Measurements from ENCODE around the gene ZNF423. TPM values are rescaled to one million over a fixed set of nuclear protein-coding genes. Genes with fewer than 3 reads are reported as not detected.

Gene ZNF423
- total RNA-seq, 3 donors from 2014 or later (not counting 1 experiment from before 2014, with no cell fraction given), result not detected

DNA sequence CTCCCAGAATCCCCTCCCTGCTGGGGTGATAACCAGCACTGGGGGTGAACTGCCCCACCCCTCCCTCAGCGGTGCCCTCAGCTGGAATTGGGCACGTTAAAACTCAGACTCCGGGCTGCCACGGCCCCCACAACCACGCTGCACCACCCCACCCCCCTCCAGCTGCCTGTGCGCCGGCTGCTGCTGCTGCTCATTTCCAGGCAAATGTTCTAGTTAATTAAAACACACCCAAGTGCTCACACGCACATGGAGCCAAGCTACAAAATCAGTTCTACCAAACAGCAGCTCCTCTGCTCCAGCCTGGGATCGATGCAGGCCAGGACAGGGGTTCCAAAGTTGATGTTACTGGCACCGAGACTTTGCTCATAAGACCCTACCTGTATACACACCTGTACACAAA lies 180.5 kb downstream of the ZNF423 start:
- H3K27me3 ChIP-seq (ENCODE audit: control insufficient read depth, insufficient read depth, low read length), result no peaks in the 10 kb centered on the region
- no peak overlapping the region for H3K27ac Mint-ChIP-seq
- 77% methylated on average over 10 of the region's 10 CpGs for WGBS (ENCODE audit: insufficient coverage)
- H3K27ac ChIP-seq (ENCODE audit: low read length), result no peak overlapping the region
- no peaks in the 10 kb centered on the region for H3K27me3 Mint-ChIP-seq (ENCODE audit: low read depth in 2 of 2)
- H3K9me3 Mint-ChIP-seq, result no peaks in the 10 kb centered on the region
- no peak for DNase-seq
- TF ChIP-seq, protein P1, sequence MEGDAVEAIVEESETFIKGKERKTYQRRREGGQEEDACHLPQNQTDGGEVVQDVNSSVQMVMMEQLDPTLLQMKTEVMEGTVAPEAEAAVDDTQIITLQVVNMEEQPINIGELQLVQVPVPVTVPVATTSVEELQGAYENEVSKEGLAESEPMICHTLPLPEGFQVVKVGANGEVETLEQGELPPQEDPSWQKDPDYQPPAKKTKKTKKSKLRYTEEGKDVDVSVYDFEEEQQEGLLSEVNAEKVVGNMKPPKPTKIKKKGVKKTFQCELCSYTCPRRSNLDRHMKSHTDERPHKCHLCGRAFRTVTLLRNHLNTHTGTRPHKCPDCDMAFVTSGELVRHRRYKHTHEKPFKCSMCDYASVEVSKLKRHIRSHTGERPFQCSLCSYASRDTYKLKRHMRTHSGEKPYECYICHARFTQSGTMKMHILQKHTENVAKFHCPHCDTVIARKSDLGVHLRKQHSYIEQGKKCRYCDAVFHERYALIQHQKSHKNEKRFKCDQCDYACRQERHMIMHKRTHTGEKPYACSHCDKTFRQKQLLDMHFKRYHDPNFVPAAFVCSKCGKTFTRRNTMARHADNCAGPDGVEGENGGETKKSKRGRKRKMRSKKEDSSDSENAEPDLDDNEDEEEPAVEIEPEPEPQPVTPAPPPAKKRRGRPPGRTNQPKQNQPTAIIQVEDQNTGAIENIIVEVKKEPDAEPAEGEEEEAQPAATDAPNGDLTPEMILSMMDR (IDR thresholded peaks at IDR 0.05), result no peak
- H3K4me3 ChIP-seq (ENCODE audit: low read length), result no peak overlapping the region
- no peaks in the 10 kb centered on the region for H3K4me1 ChIP-seq (ENCODE audit: control insufficient read depth, insufficient read depth, low read length)
- no peaks in the 10 kb centered on the region for H3K4me1 Mint-ChIP-seq
- no peak for ATAC-seq
- H3K36me3 Mint-ChIP-seq, result no peaks in the 10 kb centered on the region
- no peaks in the 10 kb centered on the region for H3K9me3 ChIP-seq (ENCODE audit: control insufficient read depth, insufficient read depth, low read length)
- intact Hi-C loops (cut with micrococcal nuclease), result no loop called here
- H3K36me3 ChIP-seq (ENCODE audit: control insufficient read depth, insufficient read depth, low read length), result no peaks in the 10 kb centered on the region
- H3K4me3 Mint-ChIP-seq, result no peak overlapping the region

DNA sequence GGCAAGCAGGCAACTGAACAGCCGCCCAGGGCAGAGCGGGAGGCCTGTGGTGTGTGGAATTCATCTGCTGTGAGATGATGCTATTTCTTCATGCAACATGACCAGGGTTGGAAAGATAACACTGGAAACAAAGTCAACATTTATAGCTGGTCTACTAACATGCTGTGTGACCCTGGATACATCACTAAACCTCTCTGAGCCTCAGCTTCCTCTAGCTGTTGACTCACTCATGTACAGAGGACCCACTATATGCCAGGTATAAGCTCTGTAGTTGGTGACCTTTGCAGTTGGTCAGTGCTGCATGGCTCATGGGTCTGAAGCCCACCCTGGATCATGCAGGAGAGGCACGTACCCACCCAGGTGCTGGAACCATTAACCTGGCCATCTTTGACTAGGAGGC lies 180.9 kb downstream of the ZNF423 start:
- DNase-seq (no peak), ATAC-seq (no peak)
- H3K27ac Mint-ChIP-seq, result no peak overlapping the region
- Histone ChIP-seq H3K4me3 (ENCODE audit: low read length) (no peak overlapping the region), H3K9me3 (ENCODE audit: control insufficient read depth, insufficient read depth, low read length) (no peaks in the 10 kb centered on the region), H3K27me3 (ENCODE audit: control insufficient read depth, insufficient read depth, low read length) (no peaks in the 10 kb centered on the region), H3K36me3 (ENCODE audit: control insufficient read depth, insufficient read depth, low read length) (no peaks in the 10 kb centered on the region), H3K4me1 (ENCODE audit: control insufficient read depth, insufficient read depth, low read length) (no peaks in the 10 kb centered on the region), H3K27ac (ENCODE audit: low read length) (no peak overlapping the region)
- intact Hi-C loops (cut with micrococcal nuclease), result no loop called here
- no peaks in the 10 kb centered on the region for H3K36me3 Mint-ChIP-seq
- no peaks in the 10 kb centered on the region for H3K27me3 Mint-ChIP-seq (ENCODE audit: low read depth in 2 of 2)
- TF ChIP-seq, protein P1 (IDR thresholded peaks at IDR 0.05), result no peak
- no peaks in the 10 kb centered on the region for H3K9me3 Mint-ChIP-seq
- no peaks in the 10 kb centered on the region for H3K4me1 Mint-ChIP-seq
- no peak overlapping the region for H3K4me3 Mint-ChIP-seq
- 80% methylated on average over 3 of the region's 3 CpGs for WGBS (ENCODE audit: insufficient coverage)

DNA sequence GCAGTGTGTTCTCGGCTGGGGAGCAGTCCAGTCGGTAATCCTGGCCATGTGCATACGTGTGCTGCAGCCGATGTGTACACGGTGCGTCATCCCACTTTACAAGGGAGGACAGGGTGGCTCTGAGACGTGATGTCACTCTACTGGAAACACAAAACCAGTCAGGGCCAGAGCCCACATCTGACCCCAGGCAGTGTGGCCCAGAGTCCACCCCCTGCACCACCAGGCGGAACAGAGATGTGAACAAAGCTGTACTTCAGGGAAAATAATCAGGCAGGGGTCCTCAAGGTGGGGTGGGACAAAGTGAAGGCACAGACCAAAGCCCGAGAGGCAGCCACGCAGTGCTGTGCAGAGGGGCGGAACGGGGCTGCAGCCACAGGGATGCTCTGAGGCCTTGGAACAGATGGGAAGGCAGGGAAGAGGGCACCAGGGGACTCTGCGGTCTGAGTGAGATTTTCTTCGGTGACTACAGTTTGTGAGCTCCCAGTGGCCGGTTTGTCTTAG lies 181.5 kb downstream of the ZNF423 start:
- H3K27ac ChIP-seq (ENCODE audit: low read length), result no peak overlapping the region
- no peak for ATAC-seq
- H3K9me3 Mint-ChIP-seq, result no peaks in the 10 kb centered on the region
- no peaks in the 10 kb centered on the region for H3K4me1 ChIP-seq (ENCODE audit: control insufficient read depth, insufficient read depth, low read length)
- no peaks in the 10 kb centered on the region for H3K4me1 Mint-ChIP-seq
- TF ChIP-seq, protein P1 (IDR thresholded peaks at IDR 0.05), result no peak
- no peaks in the 10 kb centered on the region for H3K36me3 ChIP-seq (ENCODE audit: control insufficient read depth, insufficient read depth, low read length)
- H3K4me3 ChIP-seq (ENCODE audit: low read length), result no peak overlapping the region
- H3K27ac Mint-ChIP-seq, result no peak overlapping the region
- no peaks in the 10 kb centered on the region for H3K27me3 Mint-ChIP-seq (ENCODE audit: low read depth in 2 of 2)
- H3K36me3 Mint-ChIP-seq, result no peaks in the 10 kb centered on the region
- intact Hi-C loops (cut with micrococcal nuclease), result no loop called here
- WGBS (ENCODE audit: insufficient coverage), result 92% methylated on average over 15 of the region's 15 CpGs
- no peak for DNase-seq
- H3K4me3 Mint-ChIP-seq, result no peak overlapping the region
- H3K9me3 ChIP-seq (ENCODE audit: control insufficient read depth, insufficient read depth, low read length), result no peaks in the 10 kb centered on the region
- H3K27me3 ChIP-seq (ENCODE audit: control insufficient read depth, insufficient read depth, low read length), result no peaks in the 10 kb centered on the region

DNA sequence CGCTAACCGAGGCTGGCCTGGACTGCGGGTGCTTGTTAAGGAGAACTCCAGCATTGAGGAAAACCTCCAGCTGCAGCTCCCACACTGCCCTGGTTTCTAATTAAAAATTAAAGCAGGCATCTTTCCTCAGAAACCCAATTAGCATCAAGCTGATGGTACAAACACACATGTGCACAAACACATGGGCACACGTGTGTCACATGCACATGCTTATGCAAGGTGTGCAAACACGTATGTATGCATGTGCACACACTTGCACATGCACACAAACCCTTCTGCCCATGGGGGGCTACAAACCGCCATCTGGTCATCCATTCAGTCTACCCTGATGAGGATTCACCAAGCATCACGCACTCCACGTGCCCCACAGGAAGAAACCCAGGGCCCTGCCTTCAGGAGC lies 182.5 kb downstream of the ZNF423 start:
- no peaks in the 10 kb centered on the region for H3K36me3 Mint-ChIP-seq
- intact Hi-C loops (cut with micrococcal nuclease), result no loop called here
- TF ChIP-seq, protein P1 (IDR thresholded peaks at IDR 0.05), result no peak
- no peak for DNase-seq
- no peaks in the 10 kb centered on the region for H3K9me3 Mint-ChIP-seq
- H3K27me3 ChIP-seq (ENCODE audit: control insufficient read depth, insufficient read depth, low read length), result no peaks in the 10 kb centered on the region
- no peak overlapping the region for H3K4me3 Mint-ChIP-seq
- H3K36me3 ChIP-seq (ENCODE audit: control insufficient read depth, insufficient read depth, low read length), result no peaks in the 10 kb centered on the region
- H3K9me3 ChIP-seq (ENCODE audit: control insufficient read depth, insufficient read depth, low read length), result no peaks in the 10 kb centered on the region
- H3K27me3 Mint-ChIP-seq (ENCODE audit: low read depth in 2 of 2), result no peaks in the 10 kb centered on the region
- no peak for ATAC-seq
- WGBS (ENCODE audit: insufficient coverage), result 88% methylated on average over 8 of the region's 8 CpGs
- no peaks in the 10 kb centered on the region for H3K4me1 Mint-ChIP-seq
- H3K27ac ChIP-seq (ENCODE audit: low read length), result no peak overlapping the region
- H3K4me1 ChIP-seq (ENCODE audit: control insufficient read depth, insufficient read depth, low read length), result no peaks in the 10 kb centered on the region
- no peak overlapping the region for H3K27ac Mint-ChIP-seq
- no peak overlapping the region for H3K4me3 ChIP-seq (ENCODE audit: low read length)
